ENCODE measurements around the gene CLCA1.

DNA sequence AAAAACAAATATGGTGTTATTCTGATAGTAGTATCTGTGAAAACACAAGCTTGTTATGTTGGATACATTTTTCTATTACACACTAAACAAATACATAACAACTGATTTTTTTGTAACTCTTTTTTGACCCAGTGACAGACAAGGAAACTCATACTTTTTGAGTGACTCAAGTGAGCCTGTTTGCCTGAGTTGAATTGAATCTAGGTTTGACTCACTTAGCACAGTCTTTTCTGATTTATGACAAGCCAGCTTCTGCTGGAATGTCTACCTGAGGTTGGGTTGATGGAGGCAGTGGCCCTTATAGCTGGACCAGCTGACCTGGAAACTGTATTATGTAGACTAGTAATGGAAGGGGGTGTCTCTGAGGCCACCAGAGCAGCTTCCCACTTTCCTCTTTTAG lies 73.9 kb downstream of the CLCA1 start:
- TF ChIP-seq, protein P1, sequence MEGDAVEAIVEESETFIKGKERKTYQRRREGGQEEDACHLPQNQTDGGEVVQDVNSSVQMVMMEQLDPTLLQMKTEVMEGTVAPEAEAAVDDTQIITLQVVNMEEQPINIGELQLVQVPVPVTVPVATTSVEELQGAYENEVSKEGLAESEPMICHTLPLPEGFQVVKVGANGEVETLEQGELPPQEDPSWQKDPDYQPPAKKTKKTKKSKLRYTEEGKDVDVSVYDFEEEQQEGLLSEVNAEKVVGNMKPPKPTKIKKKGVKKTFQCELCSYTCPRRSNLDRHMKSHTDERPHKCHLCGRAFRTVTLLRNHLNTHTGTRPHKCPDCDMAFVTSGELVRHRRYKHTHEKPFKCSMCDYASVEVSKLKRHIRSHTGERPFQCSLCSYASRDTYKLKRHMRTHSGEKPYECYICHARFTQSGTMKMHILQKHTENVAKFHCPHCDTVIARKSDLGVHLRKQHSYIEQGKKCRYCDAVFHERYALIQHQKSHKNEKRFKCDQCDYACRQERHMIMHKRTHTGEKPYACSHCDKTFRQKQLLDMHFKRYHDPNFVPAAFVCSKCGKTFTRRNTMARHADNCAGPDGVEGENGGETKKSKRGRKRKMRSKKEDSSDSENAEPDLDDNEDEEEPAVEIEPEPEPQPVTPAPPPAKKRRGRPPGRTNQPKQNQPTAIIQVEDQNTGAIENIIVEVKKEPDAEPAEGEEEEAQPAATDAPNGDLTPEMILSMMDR (IDR thresholded peaks at IDR 0.05 in 8 of 11, conservative IDR thresholded peaks at IDR 0.05 in 3 of 11) = no peak
- no peak for TF ChIP-seq POLR2A (IDR thresholded peaks at IDR 0.05)
- no peak for TF ChIP-seq POLR2AphosphoS5 (IDR thresholded peaks at IDR 0.05)

All from spleen (tissue), 7 donors.